Measurements from ENCODE around the gene TMA7B. TPM values are rescaled to one million over a fixed set of nuclear protein-coding genes. Genes with fewer than 3 reads are reported as not detected.

Gene TMA7B
- not detected for total RNA-seq
- long read RNA-seq: 0 reads

GRCh38 chr22:39959640-39960447, at the start of gene TMA7B:
Gene TMA7B, plus strand, starts transcription at chr22:39960397. Its CDS starts 3,978 bp downstream, at chr22:39964375.
- ATAC-seq (peak; percentile 61), DNase-seq (no peak)
- intact Hi-C loops (cut with DNase I, micrococcal nuclease): no loop called here

- no peak for DNase-seq
- intact Hi-C loops (cut with DNase I, micrococcal nuclease): no loop called here
- ATAC-seq: no peak
Observed at GRCh38 chr22:39910876-39911613, 49.2 kb upstream of the TMA7B start.

- DNase-seq (no peak), ATAC-seq (no peak)
- intact Hi-C loops (cut with DNase I, micrococcal nuclease): no loop called here
Observed at GRCh38 chr22:39913321-39913720, 46.9 kb upstream of the TMA7B start.

GRCh38 chr22:39913886-39914285, 46.3 kb upstream of the TMA7B start:
- DNase-seq: no peak
- intact Hi-C loops (cut with DNase I, micrococcal nuclease): no loop called here
- no peak for ATAC-seq

GRCh38 chr22:39914584-39914983, 45.6 kb upstream of the TMA7B start:
- intact Hi-C loops (cut with DNase I, micrococcal nuclease): no loop called here
- DNase-seq: no peak
- no peak for ATAC-seq

GRCh38 chr22:39915295-39915726, 44.9 kb upstream of the TMA7B start:
- DNase-seq (no peak), ATAC-seq (no peak)
- intact Hi-C loops (cut with DNase I, micrococcal nuclease): no loop called here

- ATAC-seq (no peak), DNase-seq (no peak)
- intact Hi-C loops (cut with DNase I, micrococcal nuclease): no loop called here
Observed at GRCh38 chr22:39916496-39916895, 43.7 kb upstream of the TMA7B start.

- no peak for DNase-seq
- intact Hi-C loops (cut with DNase I, micrococcal nuclease): no loop called here
- ATAC-seq: no peak
Observed at GRCh38 chr22:39917197-39917643, 43.0 kb upstream of the TMA7B start.

GRCh38 chr22:39917776-39918495, 42.3 kb upstream of the TMA7B start:
- ATAC-seq (no peak), DNase-seq (no peak)
- intact Hi-C loops (cut with DNase I, micrococcal nuclease): no loop called here

GRCh38 chr22:39920134-39920743, 40.0 kb upstream of the TMA7B start:
- ATAC-seq (no peak), DNase-seq (no peak)
- intact Hi-C loops (cut with DNase I, micrococcal nuclease): no loop called here

GRCh38 chr22:39923696-39924095, 36.5 kb upstream of the TMA7B start:
- ATAC-seq: peak; percentile 20
- intact Hi-C loops (cut with DNase I, micrococcal nuclease): no loop called here
- no peak for DNase-seq

GRCh38 chr22:39924286-39924685, 35.9 kb upstream of the TMA7B start:
- intact Hi-C loops (cut with DNase I, micrococcal nuclease): no loop called here

GRCh38 chr22:39925273-39925672, 34.9 kb upstream of the TMA7B start:
- no peak for DNase-seq
- intact Hi-C loops (cut with DNase I, micrococcal nuclease): no loop called here

More at GRCh38 chr22:39924286-39924685, 35.9 kb upstream of the TMA7B start:
- ATAC-seq: no peak
- no peak for DNase-seq

GRCh38 chr22:39925909-39926679, 34.1 kb upstream of the TMA7B start:
- ATAC-seq (peak; percentile 91), DNase-seq (no peak)
- intact Hi-C loops (cut with DNase I, micrococcal nuclease): no loop called here

More at GRCh38 chr22:39925273-39925672, 34.9 kb upstream of the TMA7B start:
- ATAC-seq: no peak

GRCh38 chr22:39926753-39927152, 33.4 kb upstream of the TMA7B start:
- no peak for DNase-seq
- intact Hi-C loops (cut with DNase I, micrococcal nuclease): no loop called here
- ATAC-seq: no peak

- no peak for DNase-seq
- ATAC-seq: no peak
- intact Hi-C loops (cut with DNase I, micrococcal nuclease): no loop called here
Observed at GRCh38 chr22:39927544-39927943, 32.7 kb upstream of the TMA7B start.

- no peak for DNase-seq
Observed at GRCh38 chr22:39928536-39929520, 31.4 kb upstream of the TMA7B start.

More at GRCh38 chr22:39928536-39929520, 31.4 kb upstream of the TMA7B start:
- intact Hi-C loops (cut with DNase I, micrococcal nuclease): no loop called here
- ATAC-seq: peak; percentile 64
